ENCODE measurements around the gene THAP2. TPM values are rescaled to one million over a fixed set of nuclear protein-coding genes. Genes with fewer than 3 reads are reported as not detected.

Gene THAP2
- total RNA-seq, 6 experiments from 2014 or later, result 1.3 to 3.2 (median 2.0) TPM

- no peak for ATAC-seq
- no peaks in the 10 kb centered on the region for H3K36me3 ChIP-seq
- TF ChIP-seq POLR2A (IDR thresholded peaks at IDR 0.05), result no peak
- TF ChIP-seq, protein P1, sequence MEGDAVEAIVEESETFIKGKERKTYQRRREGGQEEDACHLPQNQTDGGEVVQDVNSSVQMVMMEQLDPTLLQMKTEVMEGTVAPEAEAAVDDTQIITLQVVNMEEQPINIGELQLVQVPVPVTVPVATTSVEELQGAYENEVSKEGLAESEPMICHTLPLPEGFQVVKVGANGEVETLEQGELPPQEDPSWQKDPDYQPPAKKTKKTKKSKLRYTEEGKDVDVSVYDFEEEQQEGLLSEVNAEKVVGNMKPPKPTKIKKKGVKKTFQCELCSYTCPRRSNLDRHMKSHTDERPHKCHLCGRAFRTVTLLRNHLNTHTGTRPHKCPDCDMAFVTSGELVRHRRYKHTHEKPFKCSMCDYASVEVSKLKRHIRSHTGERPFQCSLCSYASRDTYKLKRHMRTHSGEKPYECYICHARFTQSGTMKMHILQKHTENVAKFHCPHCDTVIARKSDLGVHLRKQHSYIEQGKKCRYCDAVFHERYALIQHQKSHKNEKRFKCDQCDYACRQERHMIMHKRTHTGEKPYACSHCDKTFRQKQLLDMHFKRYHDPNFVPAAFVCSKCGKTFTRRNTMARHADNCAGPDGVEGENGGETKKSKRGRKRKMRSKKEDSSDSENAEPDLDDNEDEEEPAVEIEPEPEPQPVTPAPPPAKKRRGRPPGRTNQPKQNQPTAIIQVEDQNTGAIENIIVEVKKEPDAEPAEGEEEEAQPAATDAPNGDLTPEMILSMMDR (IDR thresholded peaks at IDR 0.05), result no peak
- H3K4me1 ChIP-seq, result peaks cover 0 to 6% (median 0%) of the 10 kb centered on the region in 4 donors
- intact Hi-C loops (cut with DNase I), result no loop called here
- no peaks in the 10 kb centered on the region for H3K9me3 ChIP-seq
- no peaks in the 10 kb centered on the region for H3K27me3 ChIP-seq
- no peak overlapping the region for H3K27ac ChIP-seq
- no peak overlapping the region for H3K4me3 ChIP-seq
- no peak for DNase-seq
- WGBS (ENCODE audit: insufficient coverage, low coverage, low lambda C conversion rate, missing lambda C conversion rate), result 88% methylated on average over 3 of the region's 4 CpGs
Observed at GRCh38 chr12:71721783-71722505, 57.8 kb downstream of the THAP2 start.

- ATAC-seq (no peak), DNase-seq (no peak)
- intact Hi-C loops (cut with DNase I), result no loop called here
- peaks cover 0 to 6% (median 0%) of the 10 kb centered on the region in 4 donors for H3K4me1 ChIP-seq
- no peaks in the 10 kb centered on the region for H3K9me3 ChIP-seq
- 68% methylated on average over 3 of the region's 3 CpGs for WGBS (ENCODE audit: insufficient coverage, low coverage, low lambda C conversion rate, missing lambda C conversion rate)
- TF ChIP-seq, protein P1 (IDR thresholded peaks at IDR 0.05), result no peak
- no peak for TF ChIP-seq POLR2A (IDR thresholded peaks at IDR 0.05)
- H3K36me3 ChIP-seq, result no peaks in the 10 kb centered on the region
- H3K27me3 ChIP-seq, result no peaks in the 10 kb centered on the region
- H3K4me3 ChIP-seq, result no peak overlapping the region
- no peak overlapping the region for H3K27ac ChIP-seq
Observed at GRCh38 chr12:71725011-71725410, 60.9 kb downstream of the THAP2 start.

DNA sequence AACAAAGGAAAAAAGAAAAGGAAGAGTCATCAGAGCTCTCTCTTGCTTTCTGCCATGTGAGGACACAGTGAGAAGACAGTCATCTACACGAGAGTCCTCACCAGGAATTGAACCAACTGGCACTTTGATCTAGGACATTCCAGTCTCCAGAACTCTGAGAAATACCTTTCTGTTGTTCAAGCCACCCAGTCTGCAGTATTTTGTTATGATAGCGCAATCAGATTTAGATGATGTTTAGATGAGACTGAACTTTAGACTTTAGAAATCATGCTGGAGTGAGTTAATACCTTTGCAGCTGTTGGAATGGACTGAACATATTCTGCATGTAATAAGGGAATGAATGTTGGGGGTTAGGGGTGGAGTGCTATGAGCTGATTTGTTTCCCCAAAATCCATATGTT lies 62.4 kb downstream of the THAP2 start:
- TF ChIP-seq POLR2A (IDR thresholded peaks at IDR 0.05), result no peak
- TF ChIP-seq, protein P1 (IDR thresholded peaks at IDR 0.05), result no peak
- intact Hi-C loops (cut with DNase I), result no loop called here
- ATAC-seq, result peak; percentile 61 to 82 (median 76)
- Histone ChIP-seq H3K9me3 (no peaks in the 10 kb centered on the region), H3K27me3 (no peaks in the 10 kb centered on the region), H3K36me3 (no peaks in the 10 kb centered on the region), H3K27ac (no peak overlapping the region), H3K4me1 (peaks cover 0 to 6% (median 0%) of the 10 kb centered on the region in 4 donors), H3K4me3 (no peak overlapping the region)
- no peak for DNase-seq
- 40% methylated on average over 2 of the region's 2 CpGs for WGBS (ENCODE audit: insufficient coverage, low coverage, low lambda C conversion rate, missing lambda C conversion rate)

GRCh38 chr12:71727958-71728357 lies 63.9 kb downstream of the THAP2 start:
- no peak overlapping the region for H3K4me3 ChIP-seq
- intact Hi-C loops (cut with DNase I), result no loop called here
- H3K27ac ChIP-seq, result no peak overlapping the region
- H3K4me1 ChIP-seq, result peaks cover 0 to 6% (median 0%) of the 10 kb centered on the region in 4 donors
- no peak for TF ChIP-seq POLR2A (IDR thresholded peaks at IDR 0.05)
- TF ChIP-seq, protein P1 (IDR thresholded peaks at IDR 0.05), result no peak
- no peaks in the 10 kb centered on the region for H3K27me3 ChIP-seq
- no peak for ATAC-seq
- no peaks in the 10 kb centered on the region for H3K9me3 ChIP-seq
- H3K36me3 ChIP-seq, result no peaks in the 10 kb centered on the region
- no peak for DNase-seq
- WGBS (ENCODE audit: insufficient coverage, low coverage, low lambda C conversion rate, missing lambda C conversion rate), result 69% methylated on average over 2 of the region's 5 CpGs

Small RNA genes within 50 kb of the gene (small RNA-seq; reads per million reads assigned to genes)
- 0 reads per million in 2 experiments for gene RF00560

Other genes with a start within 250 kb of the THAP2 start
- under 1 TPM; 0.11 to 0.31 (median 0.17) TPM for gene LGR5, start 224.5 kb upstream of the THAP2 start, total RNA-seq
- gene ZFC3H1, start 453 bp upstream of the THAP2 start, total RNA-seq, result 10 to 100 TPM; 13.0 to 27.3 (median 19.1) TPM
- 10 to 100 TPM; 11.2 to 18.9 (median 15.7) TPM for gene TMEM19, start 21.8 kb downstream of the THAP2 start, total RNA-seq
- 10 to 100 TPM; 23.0 to 45.2 (median 31.3) TPM for gene RAB21, start 90.6 kb downstream of the THAP2 start, total RNA-seq
- 10 to 100 TPM; 15.6 to 36.5 (median 25.5) TPM for gene TBC1D15, start 175.5 kb downstream of the THAP2 start, total RNA-seq

All from right lobe of liver (tissue), 6 donors.